Measurements from ENCODE around the gene AFDN. TPM values are rescaled to one million over a fixed set of nuclear protein-coding genes. Genes with fewer than 3 reads are reported as not detected.

Gene AFDN
- total RNA-seq, 1 experiment from 2014 or later: 36.3 TPM

- DNase-seq (ENCODE audit: low spot score): no peak
Measured at GRCh38 chr6:167977717-167978467, 151.2 kb downstream of the AFDN start.

GRCh38 chr6:167978607-167979006, 151.9 kb downstream of the AFDN start:
- DNase-seq (ENCODE audit: low spot score): no peak

GRCh38 chr6:167979436-167980139, 152.9 kb downstream of the AFDN start:
- no peak for DNase-seq (ENCODE audit: low spot score)

- DNase-seq (ENCODE audit: low spot score): no peak
Measured at GRCh38 chr6:167980911-167981580, 154.3 kb downstream of the AFDN start.

GRCh38 chr6:167981916-167982462, 155.3 kb downstream of the AFDN start:
- DNase-seq (ENCODE audit: low spot score): no peak

GRCh38 chr6:167984144-167984719, 157.5 kb downstream of the AFDN start:
- DNase-seq (ENCODE audit: low spot score): no peak

GRCh38 chr6:167984876-167985604, 158.3 kb downstream of the AFDN start:
- no peak for DNase-seq (ENCODE audit: low spot score)

- DNase-seq (ENCODE audit: low spot score): no peak
Measured at GRCh38 chr6:167985911-167986595, 159.3 kb downstream of the AFDN start.

GRCh38 chr6:167987396-167988153, 160.9 kb downstream of the AFDN start:
- DNase-seq (ENCODE audit: low spot score): no peak

GRCh38 chr6:167988154-167988495, 161.4 kb downstream of the AFDN start:
- DNase-seq (ENCODE audit: low spot score): no peak

GRCh38 chr6:167988945-167989841, 162.5 kb downstream of the AFDN start:
- DNase-seq (ENCODE audit: low spot score): no peak

- DNase-seq (ENCODE audit: low spot score): no peak
Measured at GRCh38 chr6:167990016-167990945, 163.6 kb downstream of the AFDN start.

GRCh38 chr6:167993169-167993568, 166.5 kb downstream of the AFDN start:
- DNase-seq (ENCODE audit: low spot score): no peak

GRCh38 chr6:167993831-167994230, 167.1 kb downstream of the AFDN start:
- no peak for DNase-seq (ENCODE audit: low spot score)

GRCh38 chr6:167995302-167995701, 168.6 kb downstream of the AFDN start:
- no peak for DNase-seq (ENCODE audit: low spot score)

- DNase-seq (ENCODE audit: low spot score): no peak
Measured at GRCh38 chr6:167995731-167996151, 169.0 kb downstream of the AFDN start.

- no peak for DNase-seq (ENCODE audit: low spot score)
Measured at GRCh38 chr6:167996424-167997199, 169.9 kb downstream of the AFDN start.

Measured in A172 (cell line).